HTR-8/SVneo (cell line): ENCODE results near the gene DMRT1.

ENCODE experiments used
- DNase-seq: peaks from one replicate; pipeline ENCODE4 v3.0.0; 2011; ENCODE audit warnings: low spot score, mixed read lengths; ENCODE audit not compliant: insufficient read length
- FAIRE-seq: peaks from 2 replicates; lab custom pipeline; 2011; peaks lifted over from hg19 to GRCh38; lab: Jason Lieb, UNC

Gene DMRT1

GRCh38 chr9:967903-968641, 126.6 kb downstream of the DMRT1 start:
- DNase-seq (no peak), FAIRE-seq (no peak)

- no peak for FAIRE-seq
Observed at GRCh38 chr9:969310-970150, 128.0 kb downstream of the DMRT1 start.

GRCh38 chr9:970151-970996, 128.9 kb downstream of the DMRT1 start:
- DNase-seq (no peak), FAIRE-seq (no peak)

More at GRCh38 chr9:969310-970150, 128.0 kb downstream of the DMRT1 start:
- no peak for DNase-seq

GRCh38 chr9:971901-972500, 130.5 kb downstream of the DMRT1 start:
- FAIRE-seq: no peak
- no peak for DNase-seq

- no peak for DNase-seq
- FAIRE-seq: no peak
Observed at GRCh38 chr9:972501-973294, 131.2 kb downstream of the DMRT1 start.

- FAIRE-seq (no peak), DNase-seq (no peak)
Observed at GRCh38 chr9:973295-973834, 131.9 kb downstream of the DMRT1 start.

- no peak for DNase-seq
- FAIRE-seq: no peak
Observed at GRCh38 chr9:974031-974995, 132.8 kb downstream of the DMRT1 start.

GRCh38 chr9:974996-975739, 133.7 kb downstream of the DMRT1 start:
- FAIRE-seq: no peak
- DNase-seq: no peak

- DNase-seq: no peak
- FAIRE-seq: no peak
Observed at GRCh38 chr9:975740-976257, 134.3 kb downstream of the DMRT1 start.

- FAIRE-seq: no peak
- DNase-seq: no peak
Observed at GRCh38 chr9:976258-976942, 134.9 kb downstream of the DMRT1 start, which contains the start of gene DMRT3. Gene DMRT3, plus strand, starts transcription at chr9:976655. Its CDS starts 347 bp downstream, at chr9:977002.

- FAIRE-seq (no peak), DNase-seq (no peak)
Observed at GRCh38 chr9:976943-977837, 135.7 kb downstream of the DMRT1 start.

GRCh38 chr9:977838-978830, 136.6 kb downstream of the DMRT1 start:
- no peak for DNase-seq
- FAIRE-seq: no peak

- FAIRE-seq (no peak), DNase-seq (no peak)
Observed at GRCh38 chr9:979983-980382, 138.5 kb downstream of the DMRT1 start.

GRCh38 chr9:980640-981039, 139.1 kb downstream of the DMRT1 start:
- no peak for DNase-seq
- no peak for FAIRE-seq
